ENCODE measurements around the gene UVSSA. TPM values are rescaled to one million over a fixed set of nuclear protein-coding genes. Genes with fewer than 3 reads are reported as not detected.

UVSSA gene, protein sequence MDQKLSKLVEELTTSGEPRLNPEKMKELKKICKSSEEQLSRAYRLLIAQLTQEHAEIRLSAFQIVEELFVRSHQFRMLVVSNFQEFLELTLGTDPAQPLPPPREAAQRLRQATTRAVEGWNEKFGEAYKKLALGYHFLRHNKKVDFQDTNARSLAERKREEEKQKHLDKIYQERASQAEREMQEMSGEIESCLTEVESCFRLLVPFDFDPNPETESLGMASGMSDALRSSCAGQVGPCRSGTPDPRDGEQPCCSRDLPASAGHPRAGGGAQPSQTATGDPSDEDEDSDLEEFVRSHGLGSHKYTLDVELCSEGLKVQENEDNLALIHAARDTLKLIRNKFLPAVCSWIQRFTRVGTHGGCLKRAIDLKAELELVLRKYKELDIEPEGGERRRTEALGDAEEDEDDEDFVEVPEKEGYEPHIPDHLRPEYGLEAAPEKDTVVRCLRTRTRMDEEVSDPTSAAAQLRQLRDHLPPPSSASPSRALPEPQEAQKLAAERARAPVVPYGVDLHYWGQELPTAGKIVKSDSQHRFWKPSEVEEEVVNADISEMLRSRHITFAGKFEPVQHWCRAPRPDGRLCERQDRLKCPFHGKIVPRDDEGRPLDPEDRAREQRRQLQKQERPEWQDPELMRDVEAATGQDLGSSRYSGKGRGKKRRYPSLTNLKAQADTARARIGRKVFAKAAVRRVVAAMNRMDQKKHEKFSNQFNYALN
- 11.6 TPM for polyA plus RNA-seq (2013, experiment 1 of 2)
- 10.5 TPM for polyA plus RNA-seq (2013, experiment 2 of 2)

DNA sequence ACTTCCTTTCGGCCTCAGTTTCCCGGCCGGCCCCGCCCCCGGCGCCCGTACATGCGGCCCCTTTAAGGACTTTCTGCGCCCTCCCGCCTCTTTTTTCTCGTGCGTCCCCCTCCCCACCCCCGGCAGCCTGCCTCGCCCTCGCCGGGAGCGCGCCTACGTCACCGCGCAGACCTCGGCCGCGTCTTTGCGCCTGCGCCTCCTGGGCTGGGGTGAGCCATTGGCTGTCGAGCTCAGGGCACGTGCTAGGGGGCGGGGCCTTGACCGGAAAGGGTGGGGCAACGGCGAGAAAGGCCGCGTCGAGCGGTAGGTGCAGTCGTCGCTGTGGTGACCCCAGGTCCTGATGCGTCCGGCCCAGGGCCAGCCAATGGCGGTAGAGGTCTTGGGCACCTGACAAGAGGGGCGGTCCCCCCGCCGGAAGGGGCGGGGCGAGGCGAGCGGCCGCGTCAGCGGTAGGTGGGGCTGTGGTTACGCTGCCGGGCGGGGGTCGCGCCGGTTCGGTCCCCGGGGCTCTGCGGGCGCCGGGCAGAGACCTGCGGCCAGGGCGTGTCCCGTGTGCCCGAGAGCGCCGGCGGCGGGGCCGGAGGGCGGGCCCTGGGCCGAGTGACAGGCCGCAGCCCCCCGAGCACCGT is at the start of gene UVSSA:
TSS of gene UVSSA (plus strand) at position 428 of the 629 bp plus-strand sequence. CDS start 884 bp downstream, outside the sequence.
- Histone ChIP-seq H3K9me3 (ENCODE audit: control insufficient read depth, low read length) (peaks cover 3% of the 10 kb centered on the region), H3K4me3 (ENCODE audit: extremely low read depth, insufficient read depth, low read length, poor library complexity, severe bottlenecking) (peak within 1 kb of the TSS; percentile 79), H3K36me3 (ENCODE audit: control insufficient read depth, insufficient read depth, low read length) (peaks cover 14% of the 10 kb centered on the region), H3K4me1 (ENCODE audit: control insufficient read depth, insufficient read depth, low read length, poor library complexity, severe bottlenecking) (peaks cover 6% of the 10 kb centered on the region), H3K27ac (ENCODE audit: low read depth, low read length, severe bottlenecking) (peak within 1 kb of the TSS; percentile 95)
- WGBS, 2 experiments (ENCODE audit: insufficient coverage in 2 of 2), result 0 to 1% methylated on average over 53 to 56 of the region's 76 CpGs

DNA sequence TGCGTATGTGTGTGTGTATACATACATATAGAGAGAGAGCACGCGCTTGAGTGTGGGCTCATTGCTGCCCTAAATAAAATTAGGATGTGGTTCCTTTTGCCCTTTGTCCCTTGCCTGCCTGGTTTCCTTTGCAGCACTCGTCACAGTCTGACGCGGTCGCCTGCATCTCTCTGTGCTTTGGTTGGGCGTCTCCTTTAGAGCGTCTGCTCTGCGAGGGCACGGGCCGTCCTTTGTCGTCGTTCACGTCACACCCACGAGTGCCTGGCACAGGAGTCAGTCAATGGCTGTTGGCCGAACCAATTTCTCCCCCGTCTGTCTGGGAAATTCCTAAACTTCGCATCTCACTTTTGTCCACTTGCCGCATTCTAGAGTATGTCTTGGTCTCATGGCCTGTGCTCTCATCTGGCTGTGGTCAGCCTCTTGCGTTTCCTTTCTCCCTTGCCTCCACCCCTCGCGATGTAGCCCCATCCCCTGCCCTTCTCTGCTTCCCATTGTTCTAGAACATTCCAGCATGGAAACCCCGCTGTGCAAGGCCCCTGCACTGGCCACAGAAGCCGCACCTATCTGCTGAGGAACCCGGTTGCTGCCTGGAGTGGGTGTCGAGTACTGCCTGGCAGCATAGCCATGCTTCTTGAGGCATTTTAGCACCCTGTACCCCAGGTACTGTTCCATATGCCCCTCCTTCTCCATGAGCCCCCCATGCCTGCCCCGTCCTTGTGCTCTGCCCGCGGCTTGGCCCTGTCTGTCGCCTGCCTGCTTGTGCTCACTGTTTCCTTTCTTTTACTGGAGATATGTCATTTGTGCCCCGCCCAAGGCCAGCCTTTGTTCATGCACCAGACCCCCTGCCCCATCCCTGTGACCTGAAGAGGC is 49.3 kb upstream of the UVSSA start:
- Histone ChIP-seq H3K27ac (ENCODE audit: low read depth, low read length, severe bottlenecking) (no peak overlapping the region), H3K4me1 (ENCODE audit: control insufficient read depth, insufficient read depth, low read length, poor library complexity, severe bottlenecking) (peaks cover 27% of the 10 kb centered on the region), H3K4me3 (ENCODE audit: extremely low read depth, insufficient read depth, low read length, poor library complexity, severe bottlenecking) (no peak overlapping the region), H3K36me3 (ENCODE audit: control insufficient read depth, insufficient read depth, low read length) (peaks cover 63% of the 10 kb centered on the region), H3K9me3 (ENCODE audit: control insufficient read depth, low read length) (no peaks in the 10 kb centered on the region)
- WGBS, 2 experiments (ENCODE audit: insufficient coverage in 2 of 2), result 85 to 90% methylated on average over 30 to 32 of the region's 32 CpGs

DNA sequence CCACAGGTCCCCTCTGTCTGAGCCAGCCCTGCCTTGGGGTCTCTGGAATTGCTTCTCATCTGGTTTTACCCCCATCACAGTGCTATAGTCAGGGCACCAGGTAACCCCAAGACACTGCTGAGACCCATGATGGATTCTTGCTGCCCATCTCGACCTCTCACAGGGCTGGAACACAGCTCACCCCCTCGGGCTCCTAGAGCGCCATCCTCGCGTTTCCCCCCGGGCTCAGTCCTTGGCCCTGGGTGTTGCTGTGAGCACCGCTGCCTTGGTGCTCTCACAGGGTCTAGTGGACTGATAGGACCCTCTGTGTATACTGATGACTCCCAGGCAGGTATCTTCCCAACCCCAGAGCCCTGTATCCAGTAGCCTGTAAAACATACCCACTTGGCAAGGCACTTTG is 48.5 kb upstream of the UVSSA start:
- Histone ChIP-seq H3K4me1 (ENCODE audit: control insufficient read depth, insufficient read depth, low read length, poor library complexity, severe bottlenecking) (peaks cover 27% of the 10 kb centered on the region), H3K27ac (ENCODE audit: low read depth, low read length, severe bottlenecking) (no peak overlapping the region), H3K36me3 (ENCODE audit: control insufficient read depth, insufficient read depth, low read length) (peaks cover 63% of the 10 kb centered on the region), H3K4me3 (ENCODE audit: extremely low read depth, insufficient read depth, low read length, poor library complexity, severe bottlenecking) (no peak overlapping the region), H3K9me3 (ENCODE audit: control insufficient read depth, low read length) (no peaks in the 10 kb centered on the region)
- WGBS, 2 experiments (ENCODE audit: insufficient coverage in 2 of 2), result 95% methylated on average over 7 of the region's 7 CpGs

DNA sequence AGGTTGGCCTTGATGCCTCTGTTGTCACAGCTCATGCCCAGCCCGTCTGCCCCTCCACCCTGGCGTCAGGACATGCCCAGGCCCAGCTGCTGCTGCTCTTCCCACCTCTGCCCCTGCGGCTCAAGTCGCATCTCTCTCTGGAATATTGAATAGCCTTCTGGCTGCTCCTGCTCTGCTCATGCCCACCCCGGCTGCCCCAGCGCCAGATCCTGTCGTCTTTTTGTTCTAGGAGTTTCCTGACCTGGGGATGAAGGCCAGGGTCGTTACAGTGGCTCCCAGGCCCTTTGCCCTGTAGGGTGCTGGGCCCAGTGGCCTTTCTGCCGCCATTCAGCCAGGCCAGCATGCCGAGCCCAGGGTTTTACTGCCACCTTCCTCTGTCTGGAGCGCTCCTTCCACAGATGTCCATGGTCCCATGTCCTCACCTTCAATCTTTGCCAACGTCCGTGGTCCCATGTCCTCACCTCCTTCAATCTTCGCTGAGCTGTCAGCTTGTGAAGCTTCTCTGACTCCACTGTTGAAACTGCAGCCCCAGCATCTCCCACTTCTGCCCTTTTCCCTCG is 47.6 kb upstream of the UVSSA start:
- H3K27ac ChIP-seq (ENCODE audit: low read depth, low read length, severe bottlenecking), result no peak overlapping the region
- H3K9me3 ChIP-seq (ENCODE audit: control insufficient read depth, low read length), result no peaks in the 10 kb centered on the region
- peaks cover 24% of the 10 kb centered on the region for H3K4me1 ChIP-seq (ENCODE audit: control insufficient read depth, insufficient read depth, low read length, poor library complexity, severe bottlenecking)
- WGBS, 2 experiments (ENCODE audit: insufficient coverage in 2 of 2), result 86 to 87% methylated on average over 14 of the region's 15 CpGs
- H3K4me3 ChIP-seq (ENCODE audit: extremely low read depth, insufficient read depth, low read length, poor library complexity, severe bottlenecking), result no peak overlapping the region
- peaks cover 70% of the 10 kb centered on the region for H3K36me3 ChIP-seq (ENCODE audit: control insufficient read depth, insufficient read depth, low read length)

DNA sequence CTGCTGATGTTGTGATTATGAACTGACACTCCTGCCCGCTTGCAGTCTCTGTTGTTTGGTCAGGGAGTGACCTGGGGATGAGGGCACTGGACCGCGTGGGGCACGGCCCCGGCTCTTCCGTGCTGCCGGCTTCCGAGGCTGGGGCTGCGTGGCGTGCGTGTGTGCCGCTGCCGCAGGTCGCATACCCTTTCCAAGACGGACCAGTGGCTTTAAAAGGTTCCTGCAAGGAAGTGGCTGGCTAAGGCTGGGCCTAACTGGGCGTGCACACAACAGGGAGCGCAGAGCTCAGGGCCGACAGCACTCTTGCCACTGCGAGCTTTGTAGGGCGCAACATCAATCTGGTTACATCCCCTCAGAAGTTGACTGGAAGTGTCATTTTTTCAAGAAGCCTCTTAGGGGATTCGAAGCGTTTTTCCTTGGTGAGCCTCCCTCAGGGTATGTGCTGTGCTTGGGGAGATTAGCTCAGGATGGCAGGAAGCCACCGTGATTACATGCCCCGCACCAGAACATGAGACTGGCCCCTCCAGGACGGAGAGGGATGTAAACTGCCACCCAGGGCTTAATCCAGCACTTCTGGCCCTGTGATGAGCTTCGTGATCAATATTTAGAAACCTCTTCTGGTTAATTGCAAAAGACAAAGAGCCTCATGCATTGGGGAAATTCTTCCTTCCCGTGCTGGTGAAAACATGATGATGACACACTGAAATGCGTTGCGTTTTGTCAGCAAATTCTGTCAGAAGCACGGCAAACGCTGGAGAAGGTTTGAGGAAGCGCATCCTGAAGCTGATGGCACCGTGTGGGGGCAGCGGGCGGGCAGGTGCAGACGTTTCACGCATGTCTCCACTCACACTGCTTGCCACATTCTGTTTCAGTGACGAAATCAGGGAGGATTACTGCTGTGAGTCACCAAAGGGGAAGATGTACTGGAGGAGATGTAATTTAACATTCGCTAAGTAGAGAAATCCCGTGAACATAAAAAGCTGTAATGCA is 46.2 kb upstream of the UVSSA start:
- no peaks in the 10 kb centered on the region for H3K9me3 ChIP-seq (ENCODE audit: control insufficient read depth, low read length)
- H3K27ac ChIP-seq (ENCODE audit: low read depth, low read length, severe bottlenecking), result peak overlapping the region; percentile 49
- no peak overlapping the region for H3K4me3 ChIP-seq (ENCODE audit: extremely low read depth, insufficient read depth, low read length, poor library complexity, severe bottlenecking)
- WGBS, 2 experiments (ENCODE audit: insufficient coverage in 2 of 2), result 92 to 93% methylated on average over 38 to 40 of the region's 40 CpGs
- H3K36me3 ChIP-seq (ENCODE audit: control insufficient read depth, insufficient read depth, low read length), result peaks cover 83% of the 10 kb centered on the region
- peaks cover 18% of the 10 kb centered on the region for H3K4me1 ChIP-seq (ENCODE audit: control insufficient read depth, insufficient read depth, low read length, poor library complexity, severe bottlenecking)

DNA sequence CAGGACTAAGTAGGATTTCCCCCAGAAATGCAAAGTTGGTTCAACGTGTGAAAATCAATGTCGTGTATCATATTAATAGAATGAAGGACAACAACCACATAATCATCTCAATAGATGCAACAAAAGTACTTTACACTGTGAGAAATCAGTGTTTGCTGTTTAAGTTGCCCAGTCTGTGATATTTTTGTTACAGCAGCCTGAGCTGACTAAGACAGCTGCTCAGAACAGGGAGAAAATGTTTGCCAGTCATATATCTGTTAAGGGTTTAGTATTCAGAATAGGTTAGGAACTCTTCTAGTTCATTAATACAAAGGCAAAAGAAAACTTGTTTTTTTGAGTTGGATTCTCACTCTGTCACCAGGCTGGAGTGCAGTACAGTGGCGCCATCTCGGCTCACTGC is 44.8 kb upstream of the UVSSA start:
- no peak overlapping the region for H3K27ac ChIP-seq (ENCODE audit: low read depth, low read length, severe bottlenecking)
- peaks cover 18% of the 10 kb centered on the region for H3K4me1 ChIP-seq (ENCODE audit: control insufficient read depth, insufficient read depth, low read length, poor library complexity, severe bottlenecking)
- WGBS, 2 experiments (ENCODE audit: insufficient coverage in 2 of 2), result no CpG with 5 or more reads among the region's 4 CpGs
- no peak overlapping the region for H3K4me3 ChIP-seq (ENCODE audit: extremely low read depth, insufficient read depth, low read length, poor library complexity, severe bottlenecking)
- H3K9me3 ChIP-seq (ENCODE audit: control insufficient read depth, low read length), result no peaks in the 10 kb centered on the region
- peaks cover 86% of the 10 kb centered on the region for H3K36me3 ChIP-seq (ENCODE audit: control insufficient read depth, insufficient read depth, low read length)

DNA sequence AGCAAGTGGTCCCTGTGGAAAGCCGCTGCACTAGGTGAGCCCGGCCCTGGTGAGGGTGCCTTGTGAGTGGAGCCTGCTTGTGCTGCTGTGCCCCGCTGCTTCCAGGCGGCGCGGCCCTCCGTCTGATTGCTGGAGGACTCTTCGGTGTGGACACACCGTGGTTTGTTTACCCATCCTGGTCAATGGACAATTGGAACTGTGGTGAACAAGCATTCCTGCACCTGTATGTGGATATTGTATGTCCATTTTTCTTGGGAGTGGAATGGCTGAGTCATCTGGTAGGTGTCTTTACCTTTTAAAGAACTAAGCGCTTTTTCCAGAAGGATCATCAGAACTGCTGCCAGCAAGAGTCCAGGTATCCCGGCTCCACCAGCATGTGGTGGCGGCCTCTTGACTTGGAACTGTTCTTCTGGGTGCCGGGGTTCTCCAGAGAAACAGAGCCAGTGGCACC is 41.7 kb upstream of the UVSSA start:
- H3K9me3 ChIP-seq (ENCODE audit: control insufficient read depth, low read length), result no peaks in the 10 kb centered on the region
- peaks cover 28% of the 10 kb centered on the region for H3K4me1 ChIP-seq (ENCODE audit: control insufficient read depth, insufficient read depth, low read length, poor library complexity, severe bottlenecking)
- no peak overlapping the region for H3K27ac ChIP-seq (ENCODE audit: low read depth, low read length, severe bottlenecking)
- WGBS, 2 experiments (ENCODE audit: insufficient coverage in 2 of 2), result 93 to 94% methylated on average over 12 of the region's 13 CpGs
- H3K4me3 ChIP-seq (ENCODE audit: extremely low read depth, insufficient read depth, low read length, poor library complexity, severe bottlenecking), result no peak overlapping the region
- peaks cover 73% of the 10 kb centered on the region for H3K36me3 ChIP-seq (ENCODE audit: control insufficient read depth, insufficient read depth, low read length)

DNA sequence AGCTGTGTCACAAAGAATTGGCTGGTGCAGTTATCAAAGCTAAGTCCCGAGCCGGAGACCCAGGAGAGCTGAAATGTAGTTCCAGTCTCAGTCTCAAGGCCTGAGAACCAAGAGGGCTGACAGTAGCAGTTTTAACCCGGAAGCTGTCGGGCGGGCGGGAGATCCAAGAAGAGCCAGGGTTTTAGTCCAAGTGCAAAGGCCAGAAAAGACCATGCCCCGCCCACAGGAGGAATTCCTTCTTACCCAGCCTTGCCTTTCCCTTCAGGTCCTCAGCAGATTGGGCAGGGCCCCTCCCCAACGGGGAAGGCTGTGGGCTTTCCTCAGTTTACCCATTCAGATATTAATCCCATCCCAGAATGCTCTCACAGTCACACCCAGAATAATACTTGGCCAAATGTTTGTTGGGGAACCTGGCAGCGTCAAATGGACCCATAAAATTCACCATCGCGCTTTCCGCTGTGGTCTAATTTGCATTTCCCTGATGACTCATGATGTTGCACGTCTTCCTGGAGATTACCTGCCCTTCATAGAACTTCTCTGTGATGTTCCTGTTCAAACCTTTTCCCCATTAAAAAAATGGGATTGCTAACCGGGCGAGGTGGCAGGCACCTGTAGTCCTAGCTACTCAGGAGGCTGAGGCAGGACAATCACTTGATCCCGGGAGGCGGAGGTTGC is 41.1 kb upstream of the UVSSA start:
- Histone ChIP-seq H3K36me3 (ENCODE audit: control insufficient read depth, insufficient read depth, low read length) (peaks cover 66% of the 10 kb centered on the region), H3K27ac (ENCODE audit: low read depth, low read length, severe bottlenecking) (no peak overlapping the region), H3K9me3 (ENCODE audit: control insufficient read depth, low read length) (no peaks in the 10 kb centered on the region), H3K4me3 (ENCODE audit: extremely low read depth, insufficient read depth, low read length, poor library complexity, severe bottlenecking) (no peak overlapping the region), H3K4me1 (ENCODE audit: control insufficient read depth, insufficient read depth, low read length, poor library complexity, severe bottlenecking) (peaks cover 28% of the 10 kb centered on the region)
- 87 to 90% methylated on average over 15 to 17 of the region's 17 CpGs for WGBS, 2 experiments (ENCODE audit: insufficient coverage in 2 of 2)

Data from mesodermal cell (in vitro differentiated cells).